Hepatocyte (in vitro differentiated cells): ENCODE data around the gene ADGRB2. TPM values are rescaled to one million over a fixed set of nuclear protein-coding genes. Genes with fewer than 3 reads are reported as not detected.

Experiments used
- DNase-seq: peaks from one replicate; pipeline ENCODE4 v3.0.0-alpha.2; 2016; ENCODE audit warnings: low spot score
- H2AFZ ChIP-seq: fragments of 200-600 bp; sonication (generic); 2 replicates; pipeline ENCODE4 v1.6.0; 2016; ENCODE audit warnings: antibody characterized with exemption, mild to moderate bottlenecking
- H3K27ac ChIP-seq: fragments of 200-600 bp; sonication (generic); 2 replicates; pipeline ENCODE4 v1.5.1; 2016; ENCODE audit warnings: mild to moderate bottlenecking
- H3K27me3 ChIP-seq: fragments of 200-600 bp; sonication (generic); 2 replicates; pipeline ENCODE4 v1.6.1; 2016
- H3K36me3 ChIP-seq: fragments of 200-600 bp; sonication (generic); replicated peaks from 2 replicates; pipeline ENCODE4 v1.5.1; 2016; ENCODE audit warnings: low read depth; ENCODE audit not compliant: insufficient read depth
- H3K4me1 ChIP-seq: fragments of 200-600 bp; sonication (generic); 2 replicates; pipeline ENCODE4 v1.5.1; 2016; ENCODE audit warnings: mild to moderate bottlenecking, moderate library complexity; ENCODE audit not compliant: insufficient read depth
- H3K4me2 ChIP-seq: fragments of 200-600 bp; sonication (generic); 2 replicates; pipeline ENCODE4 v1.6.0; 2016
- H3K4me3 ChIP-seq: fragments of 200-600 bp; sonication (generic); 2 replicates; pipeline ENCODE4 v1.5.1; 2016; ENCODE audit warnings: mild to moderate bottlenecking
- H3K79me2 ChIP-seq: fragments of 200-600 bp; sonication (generic); 2 replicates; pipeline ENCODE4 v1.6.0; 2017; ENCODE audit warnings: mild to moderate bottlenecking
- H3K9me2 ChIP-seq: fragments of 200-600 bp; sonication (generic); replicated peaks from 2 replicates; pipeline ENCODE4 v1.6.0; 2017; ENCODE audit warnings: mild to moderate bottlenecking; ENCODE audit not compliant: insufficient read depth
- H3K9me3 ChIP-seq: fragments of 200-600 bp; sonication (generic); 2 replicates; pipeline ENCODE4 v1.5.1; 2016; ENCODE audit warnings: low read depth, mild to moderate bottlenecking
- H4K20me1 ChIP-seq: fragments of 200-600 bp; sonication (generic); 2 replicates; pipeline ENCODE4 v1.6.0; 2016; ENCODE audit warnings: mild to moderate bottlenecking; ENCODE audit not compliant: insufficient read depth, poor library complexity, severe bottlenecking
- EZH2 ChIP-seq: fragments of 200-600 bp; sonication (generic); IDR thresholded peaks from 2 replicates; pipeline ENCODE4 v1.6.1; 2016; ENCODE audit warnings: antibody characterized with exemption, mild to moderate bottlenecking, borderline replicate concordance
- EZH2phosphoT487 ChIP-seq: fragments of 200-600 bp; sonication (generic); IDR thresholded peaks from one replicate; pipeline ENCODE4 v1.6.1; 2018; ENCODE audit warnings: antibody characterized with exemption, mild to moderate bottlenecking, low read depth, moderate library complexity; ENCODE audit not compliant: unreplicated experiment, severe bottlenecking
- WGBS: methylation state at CpG from one replicate; pipeline ENCODE4 v1.1.6; 2016; ENCODE audit warnings: low lambda C conversion rate; ENCODE audit errors: missing lambda C conversion rate; 5-methylcytosine and 5-hydroxymethylcytosine counted together
- polyA plus RNA-seq: library from polyadenylated mRNA; unstranded; fragments of >200 nt; fragmentation: Nextera tagmentation; extraction: Ambion mirVana; gene quantifications from 2 replicates; pipeline ENCODE4 v1.2.1, GENCODE V29; 2016
- total RNA-seq: library from RNA; depleted of rRNA; stranded (reverse); fragments of >200 nt; gene quantifications from 2 replicates; pipeline ENCODE4 v1.2.3, GENCODE V29; 2014
- TF ChIP-seq, protein P1 (sequence below): fragments of 200-600 bp; sonication (generic); IDR thresholded peaks from 2 replicates; pipeline ENCODE4 v1.5.1; 2016; ENCODE audit warnings: antibody characterized with exemption, mild to moderate bottlenecking; ENCODE audit not compliant: poor library complexity

The ADGRB2 gene
- total and polyA plus RNA-seq, 2 experiments from 2014 or later: 7.7 to 10.5 TPM

DNA sequence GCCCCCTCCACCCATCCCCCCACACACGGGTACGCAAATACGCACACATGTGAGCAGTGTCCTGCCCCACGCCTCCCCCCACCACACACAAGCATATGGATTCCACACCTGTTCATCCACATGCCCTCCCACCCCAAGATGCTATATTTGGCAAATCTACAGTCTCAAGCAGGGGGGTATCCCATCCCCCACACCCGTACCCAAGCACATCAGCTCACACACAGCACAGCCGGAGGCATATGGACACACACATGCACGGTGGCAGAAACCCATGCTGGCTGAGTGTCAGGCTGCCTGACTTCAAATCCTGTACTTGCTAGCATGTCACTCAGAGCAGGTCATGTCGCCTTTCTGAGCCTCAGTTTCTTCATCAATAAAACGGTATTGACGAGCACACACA, 70.9 kb downstream of the ADGRB2 start:
- 79% methylated on average over 10 of the region's 10 CpGs for whole genome bisulfite sequencing
- H3K27ac ChIP-seq: no peak overlapping the region

DNA sequence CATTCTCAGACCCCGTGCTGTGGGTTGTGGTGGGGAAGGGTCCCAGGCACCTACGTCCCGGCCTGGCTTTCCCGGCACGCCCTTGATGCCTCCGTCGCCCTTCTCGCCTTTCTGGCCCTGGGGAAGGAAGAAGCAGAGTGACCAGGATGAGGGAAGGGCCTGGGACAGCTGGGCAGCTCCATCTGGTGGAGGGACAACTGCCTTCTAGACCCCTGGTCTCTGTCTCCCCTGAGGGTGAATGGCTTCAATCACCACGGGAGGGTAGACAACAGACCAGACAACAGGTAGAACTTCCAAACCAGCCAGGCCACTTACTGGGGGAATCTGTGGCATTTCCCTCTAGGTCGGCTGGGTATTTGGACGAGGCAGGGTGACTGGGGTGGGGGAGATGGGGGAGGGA, 72.2 kb downstream of the ADGRB2 start:
- TF ChIP-seq EZH2: no peak
- TF ChIP-seq EZH2phosphoT487: no peak
- TF ChIP-seq, protein P1, sequence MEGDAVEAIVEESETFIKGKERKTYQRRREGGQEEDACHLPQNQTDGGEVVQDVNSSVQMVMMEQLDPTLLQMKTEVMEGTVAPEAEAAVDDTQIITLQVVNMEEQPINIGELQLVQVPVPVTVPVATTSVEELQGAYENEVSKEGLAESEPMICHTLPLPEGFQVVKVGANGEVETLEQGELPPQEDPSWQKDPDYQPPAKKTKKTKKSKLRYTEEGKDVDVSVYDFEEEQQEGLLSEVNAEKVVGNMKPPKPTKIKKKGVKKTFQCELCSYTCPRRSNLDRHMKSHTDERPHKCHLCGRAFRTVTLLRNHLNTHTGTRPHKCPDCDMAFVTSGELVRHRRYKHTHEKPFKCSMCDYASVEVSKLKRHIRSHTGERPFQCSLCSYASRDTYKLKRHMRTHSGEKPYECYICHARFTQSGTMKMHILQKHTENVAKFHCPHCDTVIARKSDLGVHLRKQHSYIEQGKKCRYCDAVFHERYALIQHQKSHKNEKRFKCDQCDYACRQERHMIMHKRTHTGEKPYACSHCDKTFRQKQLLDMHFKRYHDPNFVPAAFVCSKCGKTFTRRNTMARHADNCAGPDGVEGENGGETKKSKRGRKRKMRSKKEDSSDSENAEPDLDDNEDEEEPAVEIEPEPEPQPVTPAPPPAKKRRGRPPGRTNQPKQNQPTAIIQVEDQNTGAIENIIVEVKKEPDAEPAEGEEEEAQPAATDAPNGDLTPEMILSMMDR: no peak
- Histone ChIP-seq H4K20me1 (no peaks in the 10 kb centered on the region), H2AFZ (no peak overlapping the region), H3K4me3 (no peak overlapping the region), H3K4me2 (no peak overlapping the region), H3K9me3 (no peaks in the 10 kb centered on the region), H3K27ac (no peak overlapping the region), H3K9me2 (no peaks in the 10 kb centered on the region), H3K79me2 (no peaks in the 10 kb centered on the region), H3K27me3 (no peaks in the 10 kb centered on the region), H3K36me3 (no peaks in the 10 kb centered on the region), H3K4me1 (peaks cover 2% of the 10 kb centered on the region)
- WGBS: 89% methylated on average over 11 of the region's 11 CpGs
- no peak for DNase-seq

More for the DNA sequence above, 70.9 kb downstream of the ADGRB2 start:
- TF ChIP-seq, protein P1: no peak
- no peak for TF ChIP-seq EZH2
- no peak for TF ChIP-seq EZH2phosphoT487
- Histone ChIP-seq H2AFZ (no peak overlapping the region), H3K36me3 (no peaks in the 10 kb centered on the region), H3K27me3 (no peaks in the 10 kb centered on the region), H3K9me3 (no peaks in the 10 kb centered on the region), H3K4me1 (peaks cover 2% of the 10 kb centered on the region), H3K4me3 (no peak overlapping the region), H4K20me1 (no peaks in the 10 kb centered on the region), H3K9me2 (no peaks in the 10 kb centered on the region), H3K4me2 (no peak overlapping the region), H3K79me2 (no peaks in the 10 kb centered on the region)
- no peak for DNase-seq

DNA sequence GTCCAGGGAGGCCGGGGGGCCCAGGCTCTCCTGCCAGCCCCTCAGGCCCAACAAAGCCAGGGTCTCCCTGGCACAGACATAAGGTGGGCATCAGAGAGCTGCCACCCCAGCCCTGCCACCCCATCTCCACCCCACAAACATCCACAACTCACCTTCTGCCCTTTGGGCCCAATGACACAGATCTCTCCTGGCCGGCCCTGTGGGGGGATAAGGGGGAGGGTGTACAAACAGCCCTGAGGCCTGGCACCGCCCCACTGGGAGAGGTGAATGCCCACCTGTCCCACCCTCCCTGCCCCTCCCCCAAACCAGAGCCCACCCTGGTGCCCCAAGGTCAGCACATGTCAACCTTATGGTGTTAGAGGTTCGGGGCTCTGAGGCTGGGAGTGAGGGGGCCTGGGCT, 72.7 kb downstream of the ADGRB2 start:
- DNase-seq: no peak
- no peaks in the 10 kb centered on the region for H3K36me3 ChIP-seq
- no peak overlapping the region for H3K4me3 ChIP-seq
- H4K20me1 ChIP-seq: no peaks in the 10 kb centered on the region
- peaks cover 2% of the 10 kb centered on the region for H3K4me1 ChIP-seq
- no peaks in the 10 kb centered on the region for H3K79me2 ChIP-seq
- no peaks in the 10 kb centered on the region for H3K9me2 ChIP-seq
- H3K27me3 ChIP-seq: no peaks in the 10 kb centered on the region
- no peak overlapping the region for H3K27ac ChIP-seq
- no peak overlapping the region for H2AFZ ChIP-seq
- H3K9me3 ChIP-seq: no peaks in the 10 kb centered on the region
- 90% methylated on average over 3 of the region's 4 CpGs for WGBS
- H3K4me2 ChIP-seq: no peak overlapping the region
- TF ChIP-seq EZH2phosphoT487: no peak
- TF ChIP-seq, protein P1: no peak

DNA sequence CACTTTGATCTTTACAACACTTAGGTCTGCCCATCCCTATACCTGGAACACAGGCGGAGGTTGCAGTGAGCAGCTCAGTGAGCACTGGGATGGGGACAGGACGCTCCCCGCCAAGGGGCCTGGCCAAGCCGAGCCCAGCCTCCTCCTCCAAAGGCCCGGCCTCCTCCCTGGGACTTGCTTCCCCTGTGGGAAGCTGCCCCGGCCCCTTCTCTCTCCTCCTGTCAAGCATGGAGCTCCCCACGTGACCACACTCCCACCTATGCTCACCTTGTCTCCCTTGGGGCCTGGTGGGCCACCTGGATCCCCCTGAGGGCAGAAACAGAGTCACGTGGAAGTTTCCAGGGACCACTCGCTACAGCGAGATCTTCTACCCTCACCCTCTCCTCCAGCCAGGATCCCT, 73.2 kb downstream of the ADGRB2 start:
- 90% methylated on average over 10 of the region's 10 CpGs for WGBS
- no peaks in the 10 kb centered on the region for H3K9me2 ChIP-seq
- H2AFZ ChIP-seq: no peak overlapping the region
- no peaks in the 10 kb centered on the region for H3K27me3 ChIP-seq
- H3K36me3 ChIP-seq: no peaks in the 10 kb centered on the region
- no peaks in the 10 kb centered on the region for H4K20me1 ChIP-seq
- TF ChIP-seq, protein P1: no peak
- no peak for TF ChIP-seq EZH2
- no peak for TF ChIP-seq EZH2phosphoT487
- no peak overlapping the region for H3K4me3 ChIP-seq
- no peak overlapping the region for H3K27ac ChIP-seq
- no peaks in the 10 kb centered on the region for H3K9me3 ChIP-seq
- no peak for DNase-seq
- H3K79me2 ChIP-seq: no peaks in the 10 kb centered on the region
- no peak overlapping the region for H3K4me2 ChIP-seq
- H3K4me1 ChIP-seq: peaks cover 2% of the 10 kb centered on the region
